Skeletal muscle tissue (tissue), 4 donors: Measurements from ENCODE around the gene DKKL1. TPM values are rescaled to one million over a fixed set of nuclear protein-coding genes. Genes with fewer than 3 reads are reported as not detected.

Experiments used
- H3K27ac ChIP-seq: one replicate; pipeline ENCODE4 v1.7.0; 2013; ENCODE audit warnings: mild to moderate bottlenecking, low read depth, low read length, inconsistent platforms
- H3K27me3 ChIP-seq, 3 donors: one replicate each; pipeline ENCODE4 v1.7.0; 2013; ENCODE audit warnings: low read length in 3 of 3; ENCODE audit not compliant: control insufficient read depth in 3 of 3, insufficient read depth in 3 of 3
- H3K36me3 ChIP-seq, 3 donors: one replicate each; pipeline ENCODE4 v1.7.0; 2013; ENCODE audit warnings: low read length in 3 of 3; ENCODE audit not compliant: control insufficient read depth in 3 of 3, insufficient read depth in 3 of 3
- H3K4me1 ChIP-seq, 3 donors: one replicate each; pipeline ENCODE4 v1.7.0; 2013; ENCODE audit warnings: low read length in 3 of 3, mild to moderate bottlenecking in 3 of 3; ENCODE audit not compliant: control insufficient read depth in 3 of 3, insufficient read depth in 3 of 3
- H3K4me3 ChIP-seq, 3 donors: one replicate each; pipeline ENCODE4 v1.7.0; 2013; ENCODE audit warnings: low read length in 3 of 3
- H3K9ac ChIP-seq, 3 donors: one replicate each; pipeline ENCODE4 v1.7.0; 2013; ENCODE audit warnings: low read length in 3 of 3, mild to moderate bottlenecking in 3 of 3, moderate library complexity in 2 of 3, low read depth in 1 of 3
- H3K9me3 ChIP-seq, 3 donors: one replicate each; pipeline ENCODE4 v1.7.0; 2013; ENCODE audit warnings: low read length in 3 of 3; ENCODE audit not compliant: control insufficient read depth in 3 of 3
- total RNA-seq: library from RNA; depleted of rRNA; stranded (reverse); fragments of >200 nt; gene quantifications from one replicate; pipeline ENCODE4 v1.2.3, GENCODE V29; 2014
- donor health status: Osteomylitis.

DKKL1 gene
- total RNA-seq, 1 donor from 2014 or later = 0.52 TPM

DNA sequence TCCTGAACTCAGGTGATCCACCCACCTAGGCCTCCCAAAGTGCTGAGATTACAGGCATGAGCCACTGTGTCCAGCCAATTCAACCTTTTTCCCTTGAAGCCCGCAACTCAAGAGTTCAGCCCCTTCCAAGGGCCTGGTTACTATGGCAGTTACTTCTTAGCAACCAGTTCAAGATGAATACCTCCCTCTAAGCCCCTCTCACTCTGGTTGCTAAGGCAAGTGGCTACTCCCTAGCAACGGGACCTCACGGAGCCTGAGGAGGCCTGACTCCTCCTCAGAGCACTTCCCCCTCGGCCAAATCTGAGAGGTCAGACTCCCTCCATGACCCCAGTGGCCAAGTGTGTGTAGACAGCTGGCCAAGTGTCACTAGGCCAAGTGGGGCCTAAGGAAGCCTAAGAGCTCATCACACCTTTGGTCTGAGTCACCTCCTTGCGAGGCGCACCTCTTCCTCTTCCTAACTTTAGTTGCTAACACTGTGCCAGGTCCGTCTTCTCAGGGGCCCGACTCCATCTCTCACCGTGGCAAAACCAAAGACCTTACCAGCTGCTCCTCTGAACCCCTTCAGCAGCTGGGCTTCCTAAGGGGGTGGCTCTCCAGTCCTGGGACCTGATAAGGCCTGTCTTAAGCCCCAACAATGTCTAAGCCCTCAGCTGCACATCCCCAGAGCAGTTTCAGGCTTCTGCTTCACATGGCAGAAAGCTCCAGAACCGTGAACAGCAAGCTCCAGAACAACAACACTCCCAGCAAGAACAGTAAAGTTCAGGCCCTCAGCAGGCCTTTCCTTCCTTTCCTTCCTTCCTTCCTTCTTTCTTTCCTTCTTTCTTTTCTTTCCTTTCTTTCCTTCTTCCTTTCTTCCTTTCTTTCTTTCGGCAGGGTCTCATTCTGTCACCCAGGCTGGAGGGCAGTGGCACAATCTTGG, 18.9 kb upstream of the DKKL1 start:
- Histone ChIP-seq H3K9me3 (no peaks in the 10 kb centered on the region), H3K4me1 (peaks cover under 1 to 7% (median under 1%) of the 10 kb centered on the region in 3 donors), H3K36me3 (peaks cover 10 to 43% (median 12%) of the 10 kb centered on the region in 3 donors)

GRCh38 chr19:49347191-49347590, 16.5 kb upstream of the DKKL1 start:
- Histone ChIP-seq H3K4me3 (no peak overlapping the region), H3K27ac (no peak overlapping the region), H3K9me3 (no peaks in the 10 kb centered on the region), H3K36me3 (peaks cover 12 to 37% (median 12%) of the 10 kb centered on the region in 3 donors), H3K27me3 (no peaks in the 10 kb centered on the region), H3K4me1 (no peaks in the 10 kb centered on the region), H3K9ac (no peak overlapping the region)

More for the DNA sequence above, 18.9 kb upstream of the DKKL1 start:
- Histone ChIP-seq H3K4me3 (no peak overlapping the region), H3K9ac (no peak overlapping the region), H3K27me3 (peaks cover 0 to under 1% (median 0%) of the 10 kb centered on the region in 3 donors), H3K27ac (no peak overlapping the region)

- H3K36me3 ChIP-seq = peaks cover 7 to 34% (median 10%) of the 10 kb centered on the region in 3 donors
- H3K27me3 ChIP-seq = no peaks in the 10 kb centered on the region
- H3K9me3 ChIP-seq = no peaks in the 10 kb centered on the region
- H3K9ac ChIP-seq = no peak overlapping the region
- no peaks in the 10 kb centered on the region for H3K4me1 ChIP-seq
- H3K4me3 ChIP-seq = no peak overlapping the region
- no peak overlapping the region for H3K27ac ChIP-seq
Observed at GRCh38 chr19:49347835-49348234, 15.8 kb upstream of the DKKL1 start.

GRCh38 chr19:49348305-49349189, 15.1 kb upstream of the DKKL1 start:
- Histone ChIP-seq H3K36me3 (peaks cover 5 to 30% (median 10%) of the 10 kb centered on the region in 3 donors), H3K4me1 (no peaks in the 10 kb centered on the region), H3K9ac (no peak overlapping the region), H3K27ac (no peak overlapping the region), H3K9me3 (no peaks in the 10 kb centered on the region), H3K27me3 (no peaks in the 10 kb centered on the region), H3K4me3 (no peak overlapping the region)

- H3K4me3 ChIP-seq = no peak overlapping the region
- H3K27ac ChIP-seq = no peak overlapping the region
- no peak overlapping the region for H3K9ac ChIP-seq
- H3K27me3 ChIP-seq = no peaks in the 10 kb centered on the region
- H3K36me3 ChIP-seq = peaks cover 5 to 30% (median 10%) of the 10 kb centered on the region in 3 donors
- H3K9me3 ChIP-seq = no peaks in the 10 kb centered on the region
- H3K4me1 ChIP-seq = no peaks in the 10 kb centered on the region
Observed at GRCh38 chr19:49349567-49349966, 14.1 kb upstream of the DKKL1 start.

DNA sequence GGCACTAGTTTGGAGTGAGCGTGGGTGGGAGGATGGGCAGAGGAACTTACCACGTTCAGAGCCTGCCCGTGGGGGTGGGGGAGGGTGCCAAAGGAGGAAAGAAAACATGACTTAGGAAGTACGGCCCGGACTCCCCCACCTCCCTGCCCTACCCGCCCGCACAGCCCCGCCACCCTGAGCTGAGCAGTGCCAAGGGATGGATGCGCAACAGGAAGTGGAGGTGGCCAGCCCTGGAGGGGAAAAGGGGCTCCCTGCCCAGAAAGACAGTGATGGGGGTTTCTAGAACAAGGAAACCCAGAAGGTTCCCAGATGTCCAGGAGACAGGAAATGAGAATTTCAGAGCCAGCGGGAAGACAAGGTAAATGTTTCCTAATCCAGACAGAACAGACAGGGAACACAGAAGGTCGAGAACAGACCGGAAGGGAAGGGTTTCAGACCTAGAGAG, 7.7 kb upstream of the DKKL1 start:
- H3K4me3 ChIP-seq = no peak overlapping the region
- H3K9ac ChIP-seq = no peak overlapping the region
- H3K27ac ChIP-seq = peak overlapping the region; percentile 12
- H3K36me3 ChIP-seq = peaks cover 3 to 16% (median 9%) of the 10 kb centered on the region in 3 donors
- no peaks in the 10 kb centered on the region for H3K9me3 ChIP-seq
- H3K27me3 ChIP-seq = no peaks in the 10 kb centered on the region
- H3K4me1 ChIP-seq = peaks cover 5 to 8% (median 7%) of the 10 kb centered on the region in 3 donors

DNA sequence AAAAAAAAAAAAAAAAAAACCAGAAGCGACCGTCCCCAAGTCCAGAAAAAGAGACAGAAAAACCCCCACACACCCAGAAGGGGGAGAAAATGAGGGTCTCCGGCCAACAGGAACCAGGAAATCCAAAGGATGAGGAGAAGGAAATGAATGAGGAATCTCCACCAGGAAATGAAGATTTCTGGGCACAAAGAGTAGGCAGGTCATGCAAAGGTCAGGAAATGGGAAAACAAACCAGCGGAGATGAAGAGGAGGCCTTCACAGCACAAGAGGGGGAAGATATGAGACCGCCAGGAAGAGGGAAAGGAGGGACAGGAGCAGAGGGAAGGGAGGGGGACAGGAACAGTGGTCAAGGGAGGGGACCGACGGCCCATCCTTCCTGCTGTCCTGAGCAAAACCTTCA, 7.3 kb upstream of the DKKL1 start:
- peaks cover 3 to 16% (median 8%) of the 10 kb centered on the region in 3 donors for H3K36me3 ChIP-seq
- H3K27me3 ChIP-seq = no peaks in the 10 kb centered on the region
- no peaks in the 10 kb centered on the region for H3K9me3 ChIP-seq
- H3K9ac ChIP-seq = no peak overlapping the region
- peak overlapping the region; percentile 12 for H3K27ac ChIP-seq
- H3K4me3 ChIP-seq = peak overlapping the region in 1 of 3 donors; percentile 22
- peaks cover 5 to 11% (median 7%) of the 10 kb centered on the region in 3 donors for H3K4me1 ChIP-seq

DNA sequence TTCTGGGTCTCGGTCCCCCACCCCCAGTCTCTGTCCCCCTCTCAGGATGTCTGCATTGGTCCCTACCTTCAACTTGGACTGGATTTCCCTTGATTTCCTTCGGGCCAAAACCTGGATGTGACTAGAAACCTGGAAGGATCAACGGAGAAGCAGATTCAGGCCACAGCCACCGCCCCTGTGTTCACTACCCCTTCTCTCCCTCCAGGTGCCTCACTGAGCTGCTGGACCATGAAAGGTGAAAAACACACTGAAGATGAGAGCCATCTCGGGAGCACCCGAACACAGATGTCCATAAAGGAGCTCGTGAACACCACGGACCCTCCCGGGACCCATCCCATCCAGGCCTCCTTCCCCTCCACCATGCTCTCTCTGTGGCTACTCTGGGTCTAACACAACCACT, 6.5 kb upstream of the DKKL1 start:
- Histone ChIP-seq H3K27ac (no peak overlapping the region), H3K36me3 (peaks cover 3 to 16% (median 7%) of the 10 kb centered on the region in 3 donors), H3K9me3 (no peaks in the 10 kb centered on the region), H3K4me3 (no peak overlapping the region), H3K4me1 (peaks cover 5 to 12% (median 11%) of the 10 kb centered on the region in 3 donors), H3K9ac (no peak overlapping the region), H3K27me3 (peaks cover 0 to 7% (median 5%) of the 10 kb centered on the region in 3 donors)

GRCh38 chr19:49359851-49360820, 3.5 kb upstream of the DKKL1 start:
- Histone ChIP-seq H3K4me3 (no peak overlapping the region), H3K36me3 (peaks cover 3 to 11% (median 7%) of the 10 kb centered on the region in 3 donors), H3K4me1 (peaks cover 14 to 22% (median 17%) of the 10 kb centered on the region in 3 donors), H3K27ac (peak overlapping the region; percentile 91), H3K27me3 (peaks cover 0 to 31% (median 18%) of the 10 kb centered on the region in 3 donors), H3K9me3 (no peaks in the 10 kb centered on the region), H3K9ac (no peak overlapping the region)
